SK-N-SH (cell line): ENCODE results near the gene DYNC1LI2. TPM values are rescaled to one million over a fixed set of nuclear protein-coding genes. Genes with fewer than 3 reads are reported as not detected.

ENCODE experiments used
- CTCF ChIA-PET: fragments of 300-600, 350-600 bp; formaldehyde crosslinking; extraction: SDS; loops from one replicate; lab custom pipeline; 2021; lab: Yijun Ruan, JAX
- POLR2A ChIA-PET: fragments of 350-600 bp; sonication (Branson Sonifier 250); formaldehyde crosslinking; extraction: SDS; loops from one replicate; lab custom pipeline; 2020; ENCODE audit warnings: antibody characterized with exemption, inconsistent platforms; lab: Yijun Ruan, JAX
- DNase-seq: peaks from one replicate; pipeline ENCODE4 v3.0.0; 2012
- H2AFZ ChIP-seq: fragments of 200-600 bp; sonication (generic); 2 replicates; pipeline ENCODE4 v1.8.1; 2016; ENCODE audit warnings: antibody characterized with exemption, mild to moderate bottlenecking, low read depth
- H3F3A ChIP-seq: fragments of 200-600 bp; sonication (generic); replicated peaks from 2 replicates; pipeline ENCODE3; 2016; ENCODE audit warnings: antibody characterized with exemption, mild to moderate bottlenecking; ENCODE audit not compliant: insufficient read depth
- H3K27ac ChIP-seq, 2 experiments: fragments of 200-500 bp in 1 of 2; fragments of 200-600 bp in 1 of 2; sonication (Bioruptor generic) in 1 of 2; sonication (generic), shearing (Covaris generic) in 1 of 2; 2 replicates each; pipeline versions ENCODE4 v1.5.1 to v1.6.1; 2014 to 2016; ENCODE audit warnings: low read depth in 2 of 2, inconsistent platforms in 1 of 2, low read length in 1 of 2, mild to moderate bottlenecking in 1 of 2, mixed read lengths in 1 of 2
- H3K27me3 ChIP-seq: fragments of 200-600 bp; sonication (generic), shearing (Covaris generic); 2 replicates; pipeline ENCODE4 v1.6.1; 2016; ENCODE audit warnings: mixed run types; ENCODE audit not compliant: insufficient read depth
- H3K36me3 ChIP-seq, 2 experiments: fragments of 200-500 bp in 1 of 2; fragments of 200-600 bp in 1 of 2; sonication (Bioruptor generic) in 1 of 2; sonication (generic) in 1 of 2; replicated peaks in 1 of 2; 2 replicates each; pipeline versions ENCODE3 to v1.5.1; 2014 to 2016; ENCODE audit warnings: low read length in 1 of 2, mild to moderate bottlenecking in 1 of 2; ENCODE audit not compliant: insufficient read depth in 2 of 2, control insufficient read depth in 1 of 2
- H3K4me1 ChIP-seq, 2 experiments: fragments of 200-500 bp in 1 of 2; fragments of 200-600 bp in 1 of 2; sonication (Bioruptor generic) in 1 of 2; sonication (generic), shearing (Covaris generic) in 1 of 2; 2 replicates each; pipeline versions ENCODE4 v1.5.1 to v1.6.1; 2014 to 2016; ENCODE audit warnings: low read depth in 1 of 2, low read length in 1 of 2, mixed run types in 1 of 2; ENCODE audit not compliant: insufficient read depth in 2 of 2, control insufficient read depth in 1 of 2
- H3K4me2 ChIP-seq: fragments of 200-600 bp; sonication (generic), shearing (Covaris generic); 2 replicates; pipeline ENCODE4 v1.6.1; 2017; ENCODE audit warnings: mixed run types
- H3K4me3 ChIP-seq, 2 experiments: fragments of 200-500 bp in 1 of 2; fragments of 200-600 bp in 1 of 2; sonication (Bioruptor generic) in 1 of 2; sonication (generic), shearing (Covaris generic) in 1 of 2; 2 replicates each; pipeline versions ENCODE4 v1.5.1 to v1.8.1; 2014 to 2016; ENCODE audit warnings: low read depth in 2 of 2, inconsistent platforms in 1 of 2, low read length in 1 of 2, mild to moderate bottlenecking in 1 of 2, mixed read lengths in 1 of 2, moderate library complexity in 1 of 2
- H3K79me2 ChIP-seq: fragments of 200-600 bp; sonication (generic); 2 replicates; pipeline ENCODE4 v1.8.1; 2017; ENCODE audit warnings: mild to moderate bottlenecking; ENCODE audit not compliant: insufficient read depth
- H3K9ac ChIP-seq: fragments of 200-600 bp; sonication (generic); 2 replicates; pipeline ENCODE4 v1.6.1; 2017; ENCODE audit warnings: mixed run types
- H3K9me2 ChIP-seq: fragments of 200-600 bp; sonication (generic); 2 replicates; pipeline ENCODE4 v1.6.1; 2017; ENCODE audit warnings: mixed run types
- H3K9me3 ChIP-seq: fragments of 200-600 bp; sonication (generic); 2 replicates; pipeline ENCODE4 v1.6.1; 2017; ENCODE audit warnings: mixed run types, mild to moderate bottlenecking, moderate library complexity
- H4K20me1 ChIP-seq: fragments of 200-600 bp; sonication (generic); 2 replicates; pipeline ENCODE4 v1.6.1; 2017; ENCODE audit warnings: mild to moderate bottlenecking, mixed run types; ENCODE audit not compliant: insufficient read depth
- CHD2 ChIP-seq: fragments of 150-350 bp; IDR thresholded peaks from 2 replicates; pipeline ENCODE4 v1.6.1; 2018; ENCODE audit warnings: low read length; ENCODE audit not compliant: partially characterized antibody
- CTCF ChIP-seq: fragments of 200-600 bp; sonication (generic); IDR thresholded peaks from 2 replicates; pipeline ENCODE4 v1.6.1; 2017; ENCODE audit warnings: antibody characterized with exemption, mild to moderate bottlenecking, moderate library complexity
- EP300 ChIP-seq, 2 experiments: IDR thresholded peaks; 2 replicates each; pipeline versions ENCODE4 v1.4.0 to v1.6.1; 2012; ENCODE audit warnings: borderline replicate concordance in 1 of 2, low read depth in 1 of 2, low read length in 1 of 2
- FOSL2 ChIP-seq: IDR thresholded peaks from 2 replicates; pipeline ENCODE4 v1.4.0; 2012; ENCODE audit warnings: low read depth, mild to moderate bottlenecking, moderate library complexity, borderline replicate concordance
- FOXJ3 ChIP-seq: sonication (generic); formaldehyde crosslinking; IDR thresholded peaks from 2 replicates; pipeline ENCODE4 v1.5.1; 2020; ENCODE audit warnings: mild to moderate bottlenecking, missing genetic modification reagents
- FOXM1 ChIP-seq: IDR thresholded peaks from 2 replicates; pipeline ENCODE4 v1.4.0; 2012; ENCODE audit warnings: low read depth, mild to moderate bottlenecking
- JUND ChIP-seq: IDR thresholded peaks from 2 replicates; pipeline ENCODE4 v1.4.0; 2012
- MAX ChIP-seq: IDR thresholded peaks from 2 replicates; pipeline ENCODE4 v1.4.0; 2012; ENCODE audit warnings: low read depth
- MXI1 ChIP-seq: IDR thresholded peaks from 2 replicates; pipeline ENCODE4 v1.6.1; 2012; ENCODE audit warnings: mild to moderate bottlenecking, low read depth, low read length, improper control_type of control experiment
- NFIC ChIP-seq: IDR thresholded peaks from 2 replicates; pipeline ENCODE4 v1.4.0; 2012; ENCODE audit warnings: borderline replicate concordance
- PBX3 ChIP-seq: IDR thresholded peaks from 2 replicates; pipeline ENCODE4; 2012
- POLR2AphosphoS5 ChIP-seq: IDR thresholded peaks from 2 replicates; pipeline ENCODE4 v1.6.1; 2012; ENCODE audit warnings: low read depth, low read length
- RCOR1 ChIP-seq: fragments of 150-350 bp; IDR thresholded peaks from 2 replicates; pipeline ENCODE4 v1.6.1; 2017; ENCODE audit warnings: antibody characterized with exemption, low read length
- REST ChIP-seq: IDR thresholded peaks from 2 replicates; pipeline ENCODE4 v1.6.1; 2012; ENCODE audit warnings: mild to moderate bottlenecking, low read depth, low read length, moderate library complexity
- RXRA ChIP-seq: IDR thresholded peaks from 2 replicates; pipeline ENCODE4 v1.4.0; 2012; ENCODE audit warnings: low read depth, mild to moderate bottlenecking, borderline replicate concordance
- TCF12 ChIP-seq: IDR thresholded peaks from 2 replicates; pipeline ENCODE4 v1.4.0; 2012
- USF1 ChIP-seq: IDR thresholded peaks from 2 replicates; pipeline ENCODE4 v1.4.0; 2012; ENCODE audit warnings: low read depth, borderline replicate concordance
- USF2 ChIP-seq: fragments of 150-350 bp; IDR thresholded peaks from 2 replicates; pipeline ENCODE4 v1.6.1; 2017; ENCODE audit warnings: antibody characterized with exemption, low read length, low read depth, borderline replicate concordance
- YY1 ChIP-seq: IDR thresholded peaks from 2 replicates; pipeline ENCODE4 v1.4.0; 2012; ENCODE audit warnings: low read depth, mild to moderate bottlenecking
- WGBS: methylation state at CpG from one replicate; pipeline ENCODE4 v1.1.6; 2017; ENCODE audit warnings: low lambda C conversion rate; 5-methylcytosine and 5-hydroxymethylcytosine counted together
- polyA plus RNA-seq, 3 experiments: library from polyadenylated mRNA; depleted of rRNA; stranded (reverse); fragments of >200 nt; gene quantifications; 2 replicates each; pipeline ENCODE4 v1.2.3, GENCODE V29; 2012

DYNC1LI2 gene
- polyA plus RNA-seq, 1 of the 3 experiments (the other 2 are of a cell fraction): 33.1 TPM

GRCh38 chr16:66741950-66742808 is 9.2 kb downstream of the DYNC1LI2 start (continued):
- no peak for TF ChIP-seq REST
- no peak for TF ChIP-seq JUND
- TF ChIP-seq YY1: no peak
- no peak for TF ChIP-seq RCOR1
- TF ChIP-seq RXRA: no peak
- TF ChIP-seq FOSL2: no peak

GRCh38 chr16:66741169-66741900 is 10.1 kb downstream of the DYNC1LI2 start:
- WGBS: 35% methylated on average over 10 of the region's 10 CpGs
- DNase-seq: peak; percentile 79
- CTCF ChIA-PET: interaction anchor here (0.7 to 7.4 kb wide), 21 partner anchors 9 to 154 kb away, joined by 3 to 68 read pairs (median 5); partner anchors contain the start of genes CMTM4, DYNC1LI2 and NAE1
- Histone ChIP-seq H3K27me3 (no peaks in the 10 kb centered on the region), H4K20me1 (peaks cover 75% of the 10 kb centered on the region), H3K9ac (peak overlapping the region; percentile 24; the same call in 1 of the 2 replicates), H3K4me1 (peaks cover 10 to 15% of the 10 kb centered on the region in 2 experiments; a peak in 3 of 4 replicates), H3K9me2 (no peaks in the 10 kb centered on the region), H2AFZ (no peak overlapping the region), H3K4me3 (no peak overlapping the region), H3K79me2 (peaks cover 95% of the 10 kb centered on the region), H3F3A (peaks cover 29% of the 10 kb centered on the region), H3K27ac (peak overlapping the region; percentile 75 to 77), H3K9me3 (no peaks in the 10 kb centered on the region), H3K4me2 (peak overlapping the region; percentile 39), H3K36me3 (peaks cover 46 to 67% of the 10 kb centered on the region in 2 experiments)
- POLR2A ChIA-PET: interaction anchor here (1.0 to 1.1 kb wide), 2 partner anchors 10 to 58 kb away, joined by 3 to 7 read pairs; partner anchors contain the start of gene DYNC1LI2
- TF ChIP-seq CHD2 (peak; percentile 26), NFIC (peak; percentile 88), RXRA (no peak), USF2 (no peak), FOXJ3 (CRISPR knock-in tag) (0 out of 2 replicates have a peak, but pooled peaks have one; percentile 47), USF1 (no peak), PBX3 (no peak), POLR2AphosphoS5 (no peak), MAX (peak; percentile 64), YY1 (0 out of 2 replicates have a peak, but pooled peaks have one; percentile 25), MXI1 (peak; percentile 71), TCF12 (peak; percentile 40; the same call in 1 of the 2 replicates), RCOR1 (no peak), FOXM1 (no peak), EP300 (IDR thresholded peaks at IDR 0.05; ENCODE audit: borderline replicate concordance in 1 of 2, low read depth in 1 of 2, low read length in 1 of 2) (0 out of 4 replicates have a peak, but pooled peaks of 1 of the 2 experiments have one; percentile 27), CTCF (no peak), JUND (0 out of 2 replicates have a peak, but pooled peaks have one; percentile 48)
